MM.1S (cell line): ENCODE measurements around the gene ORC2.

ENCODE experiments used
- DNase-seq: peaks from one replicate; pipeline ENCODE4 v3.0.0-alpha.2; 2015
- H2AFZ ChIP-seq: fragments of 300-600 bp; sonication (generic); 2 replicates; pipeline ENCODE4 v1.6.0; 2016; ENCODE audit warnings: antibody characterized with exemption, low read length
- H3F3A ChIP-seq: fragments of 300-600 bp; sonication (generic); 2 replicates; pipeline ENCODE4 v1.6.1; 2016; ENCODE audit warnings: mild to moderate bottlenecking, antibody characterized with exemption, low read length, moderate library complexity, mixed read lengths; ENCODE audit not compliant: insufficient read depth
- H3K27ac ChIP-seq: fragments of 300-600 bp; sonication (generic); 2 replicates; pipeline ENCODE4 v1.5.1; 2016; ENCODE audit warnings: mild to moderate bottlenecking, low read length
- H3K27me3 ChIP-seq: fragments of 300-600 bp; sonication (generic); replicated peaks from 2 replicates; pipeline ENCODE4 v1.6.0; 2016; ENCODE audit warnings: low read length; ENCODE audit not compliant: insufficient read depth
- H3K36me3 ChIP-seq: fragments of 300-600 bp; sonication (generic); replicated peaks from 2 replicates; pipeline ENCODE4 v1.6.1; 2016; ENCODE audit warnings: mild to moderate bottlenecking, low read length, mixed read lengths; ENCODE audit not compliant: insufficient read depth
- H3K4me1 ChIP-seq: fragments of 300-600 bp; sonication (generic); 2 replicates; pipeline ENCODE4 v1.6.1; 2016; ENCODE audit warnings: low read length, mixed read lengths
- H3K4me2 ChIP-seq: fragments of 300-600 bp; sonication (generic); 2 replicates; pipeline ENCODE4 v1.6.0; 2016; ENCODE audit warnings: low read depth, low read length
- H3K4me3 ChIP-seq: fragments of 300-600 bp; sonication (generic); 2 replicates; pipeline ENCODE4 v1.5.1; 2016; ENCODE audit warnings: low read length, mixed read lengths
- H3K79me2 ChIP-seq: fragments of 300-600 bp; sonication (generic); 2 replicates; pipeline ENCODE4 v1.6.1; 2016; ENCODE audit warnings: mixed run types, low read length, mixed read lengths
- H3K9ac ChIP-seq: fragments of 300-600 bp; sonication (generic); 2 replicates; pipeline ENCODE4 v1.6.1; 2016; ENCODE audit warnings: low read length, mixed read lengths
- H3K9me2 ChIP-seq: fragments of 300-600 bp; sonication (generic); replicated peaks from 2 replicates; pipeline ENCODE4 v1.6.1; 2016; ENCODE audit warnings: mild to moderate bottlenecking, low read length, mixed read lengths; ENCODE audit not compliant: insufficient read depth
- H3K9me3 ChIP-seq: fragments of 300-600 bp; sonication (generic); replicated peaks from 2 replicates; pipeline ENCODE4 v1.6.1; 2016; ENCODE audit warnings: mild to moderate bottlenecking, low read length, mixed read lengths; ENCODE audit not compliant: insufficient read depth
- H4K20me1 ChIP-seq: fragments of 300-600 bp; sonication (generic); 2 replicates; pipeline ENCODE4 v1.6.1; 2016; ENCODE audit warnings: mild to moderate bottlenecking, low read length, moderate library complexity, mixed read lengths; ENCODE audit not compliant: insufficient read depth
- CTCF ChIP-seq: fragments of 300-600 bp; sonication (generic); IDR thresholded peaks from 2 replicates; pipeline ENCODE4 v1.5.1; 2016; ENCODE audit warnings: antibody characterized with exemption, low read length, mixed read lengths
- EZH2 ChIP-seq: fragments of 300-600 bp; sonication (generic); optimal IDR thresholded peaks from 2 replicates; pipeline ENCODE3; 2017; ENCODE audit warnings: low read depth, mild to moderate bottlenecking, antibody characterized with exemption, low read length, mixed read lengths
- EZH2phosphoT487 ChIP-seq: fragments of 300-600 bp; sonication (generic); IDR thresholded peaks from 2 replicates; pipeline ENCODE4 v1.6.1; 2018; ENCODE audit warnings: antibody characterized with exemption, low read length

ORC2 gene

GRCh38 chr2:201006704-201007103, 43.2 kb upstream of the ORC2 start:
- Histone ChIP-seq H3K4me3 (no peak overlapping the region), H3K27me3 (no peaks in the 10 kb centered on the region), H3K4me1 (no peaks in the 10 kb centered on the region), H3K27ac (no peak overlapping the region), H3F3A (no peaks in the 10 kb centered on the region), H3K9ac (no peak overlapping the region), H3K36me3 (no peaks in the 10 kb centered on the region), H4K20me1 (no peaks in the 10 kb centered on the region), H3K79me2 (no peaks in the 10 kb centered on the region), H3K9me2 (no peaks in the 10 kb centered on the region), H3K9me3 (no peaks in the 10 kb centered on the region), H2AFZ (no peak overlapping the region), H3K4me2 (no peak overlapping the region)
- TF ChIP-seq EZH2phosphoT487 (no peak), CTCF (no peak), EZH2 (no peak)
- no peak for DNase-seq

- no peak for TF ChIP-seq CTCF
- no peak for TF ChIP-seq EZH2phosphoT487
- TF ChIP-seq EZH2 = no peak
- H3K9me2 ChIP-seq = no peaks in the 10 kb centered on the region
- no peak overlapping the region for H3K4me2 ChIP-seq
- no peaks in the 10 kb centered on the region for H3K79me2 ChIP-seq
- no peaks in the 10 kb centered on the region for H3K36me3 ChIP-seq
- H3K9me3 ChIP-seq = no peaks in the 10 kb centered on the region
- no peak overlapping the region for H3K27ac ChIP-seq
- H3K27me3 ChIP-seq = no peaks in the 10 kb centered on the region
- H3K4me1 ChIP-seq = no peaks in the 10 kb centered on the region
- H4K20me1 ChIP-seq = no peaks in the 10 kb centered on the region
- no peak overlapping the region for H3K9ac ChIP-seq
- no peak for DNase-seq
- H3K4me3 ChIP-seq = no peak overlapping the region
- H3F3A ChIP-seq = no peaks in the 10 kb centered on the region
- H2AFZ ChIP-seq = no peak overlapping the region
These were observed 40.9 kb upstream of the ORC2 start for GRCh38 chr2:201004370-201004769.

GRCh38 chr2:200993097-200993496, 29.6 kb upstream of the ORC2 start:
- no peaks in the 10 kb centered on the region for H3K9me3 ChIP-seq
- H3F3A ChIP-seq = no peaks in the 10 kb centered on the region
- no peak overlapping the region for H3K9ac ChIP-seq
- no peak overlapping the region for H3K4me3 ChIP-seq
- H3K27me3 ChIP-seq = no peaks in the 10 kb centered on the region
- H4K20me1 ChIP-seq = no peaks in the 10 kb centered on the region
- DNase-seq = no peak
- no peaks in the 10 kb centered on the region for H3K79me2 ChIP-seq
- no peaks in the 10 kb centered on the region; the same call in 1 of the 2 replicates for H3K36me3 ChIP-seq
- no peak overlapping the region for H3K4me2 ChIP-seq
- H2AFZ ChIP-seq = no peak overlapping the region
- H3K27ac ChIP-seq = no peak overlapping the region
- H3K4me1 ChIP-seq = no peaks in the 10 kb centered on the region
- TF ChIP-seq CTCF = no peak
- TF ChIP-seq EZH2phosphoT487 = no peak
- no peak for TF ChIP-seq EZH2
- H3K9me2 ChIP-seq = no peaks in the 10 kb centered on the region
